SH-SY5Y (cell line): ENCODE measurements around the gene RAB2B.

Experiments used
- GATA2 ChIP-seq: IDR thresholded peaks from 2 replicates; pipeline ENCODE4 v1.6.1; 2011; ENCODE audit warnings: mild to moderate bottlenecking, low read depth, low read length
- GATA3 ChIP-seq: IDR thresholded peaks from 2 replicates; pipeline ENCODE4 v1.6.1; 2011; ENCODE audit warnings: low read depth, mild to moderate bottlenecking, low read length, moderate library complexity

DNA sequence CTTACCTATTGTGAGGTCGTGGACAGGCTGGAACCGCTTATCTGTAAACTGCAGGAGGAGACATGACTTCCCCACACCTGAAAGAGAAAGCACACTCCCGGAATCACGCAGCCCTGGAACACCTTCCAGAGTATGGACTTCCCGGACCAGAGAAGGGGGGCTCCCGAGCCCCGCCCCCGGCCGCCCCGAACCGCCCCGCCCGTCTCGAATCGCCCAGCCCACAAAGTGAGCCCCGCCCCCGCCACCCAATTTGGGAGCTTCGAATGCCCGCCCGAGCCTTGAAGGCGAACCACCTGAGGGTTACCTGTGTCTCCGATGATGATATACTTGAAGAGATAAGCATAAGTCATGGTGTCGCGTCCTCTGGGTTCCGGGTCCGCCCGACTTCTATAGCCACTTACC lies 235 bp downstream of the RAB2B start:
- no peak for TF ChIP-seq GATA3
- TF ChIP-seq GATA2: peak; percentile 53; the same call in 1 of the 2 replicates
